Subcutaneous adipose tissue (tissue), 4 donors: ENCODE data around the gene NDUFB8. TPM values are rescaled to one million over a fixed set of nuclear protein-coding genes. Genes with fewer than 3 reads are reported as not detected.

ENCODE experiments used
- total RNA-seq, 4 donors: library from RNA; depleted of rRNA; stranded (reverse); fragments of >200 nt; gene quantifications; one replicate each; pipeline ENCODE4 v1.1.0, GENCODE V29; 2016
- TF ChIP-seq, protein P1 (sequence below): fragments of 450-650 bp; IDR thresholded peaks from one replicate; pipeline ENCODE4 v1.5.1; 2016; ENCODE audit warnings: low read depth, mild to moderate bottlenecking, control low read depth, antibody characterized with exemption, moderate library complexity

The NDUFB8 gene
- total RNA-seq, 4 donors from 2014 or later: 84.9 to 176 (median 135) TPM

DNA sequence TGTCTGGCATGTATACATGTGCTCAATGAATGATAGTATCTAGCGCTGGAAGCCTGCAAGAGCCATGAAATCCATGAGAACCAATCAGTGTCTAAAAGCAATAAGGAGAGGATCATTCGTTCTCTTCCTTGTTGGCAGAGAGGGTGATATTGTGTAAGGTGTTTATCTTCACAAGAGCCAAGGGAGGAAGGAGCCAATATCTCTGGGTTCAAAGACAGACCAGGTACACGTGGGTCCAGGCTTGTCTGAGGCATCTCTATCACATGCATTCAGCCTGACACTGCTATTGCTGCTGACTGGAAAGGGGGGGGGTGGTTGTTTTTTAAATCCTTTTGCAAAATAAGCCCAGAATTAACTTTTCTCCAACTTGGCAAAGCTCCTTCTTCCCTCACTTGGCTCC lies 14.1 kb downstream of the NDUFB8 start:
- TF ChIP-seq, protein P1, sequence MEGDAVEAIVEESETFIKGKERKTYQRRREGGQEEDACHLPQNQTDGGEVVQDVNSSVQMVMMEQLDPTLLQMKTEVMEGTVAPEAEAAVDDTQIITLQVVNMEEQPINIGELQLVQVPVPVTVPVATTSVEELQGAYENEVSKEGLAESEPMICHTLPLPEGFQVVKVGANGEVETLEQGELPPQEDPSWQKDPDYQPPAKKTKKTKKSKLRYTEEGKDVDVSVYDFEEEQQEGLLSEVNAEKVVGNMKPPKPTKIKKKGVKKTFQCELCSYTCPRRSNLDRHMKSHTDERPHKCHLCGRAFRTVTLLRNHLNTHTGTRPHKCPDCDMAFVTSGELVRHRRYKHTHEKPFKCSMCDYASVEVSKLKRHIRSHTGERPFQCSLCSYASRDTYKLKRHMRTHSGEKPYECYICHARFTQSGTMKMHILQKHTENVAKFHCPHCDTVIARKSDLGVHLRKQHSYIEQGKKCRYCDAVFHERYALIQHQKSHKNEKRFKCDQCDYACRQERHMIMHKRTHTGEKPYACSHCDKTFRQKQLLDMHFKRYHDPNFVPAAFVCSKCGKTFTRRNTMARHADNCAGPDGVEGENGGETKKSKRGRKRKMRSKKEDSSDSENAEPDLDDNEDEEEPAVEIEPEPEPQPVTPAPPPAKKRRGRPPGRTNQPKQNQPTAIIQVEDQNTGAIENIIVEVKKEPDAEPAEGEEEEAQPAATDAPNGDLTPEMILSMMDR: no peak

DNA sequence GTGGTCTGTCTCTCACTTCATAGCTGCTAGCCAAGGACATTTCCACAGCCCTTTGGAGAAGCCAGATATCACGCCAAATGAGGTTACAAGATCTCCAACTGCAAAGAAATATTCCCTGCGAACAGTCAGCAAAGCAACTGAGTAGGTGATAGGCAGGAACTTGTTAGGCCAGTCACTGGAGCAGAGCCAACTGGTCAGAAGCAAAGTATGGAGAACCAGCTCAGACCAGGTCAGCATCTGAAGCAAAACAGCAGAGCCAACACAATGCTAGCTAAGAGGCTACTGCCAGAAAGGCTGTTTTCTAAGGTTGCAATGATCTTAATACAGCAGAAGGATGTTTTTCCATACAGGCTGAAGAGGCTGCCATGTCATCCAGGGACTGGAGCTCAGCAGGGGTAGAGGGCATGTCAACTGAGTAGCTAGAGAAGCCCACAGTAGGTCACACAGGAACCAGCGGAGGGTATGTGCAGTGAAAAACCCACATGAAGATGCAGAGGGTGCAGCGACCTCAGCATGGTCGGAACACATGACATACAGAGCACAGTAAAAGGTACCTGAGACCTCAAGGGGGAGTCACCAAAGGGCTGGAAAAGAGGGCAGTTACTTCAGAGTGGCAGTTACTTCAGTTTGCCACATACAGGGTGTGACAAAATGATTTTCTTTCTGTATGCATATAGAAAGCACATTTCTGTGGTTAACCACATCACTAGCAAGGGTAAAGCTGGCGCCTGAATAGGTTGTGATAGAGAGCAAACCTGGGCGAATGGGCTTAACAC lies 18.9 kb downstream of the NDUFB8 start:
- TF ChIP-seq, protein P1: no peak

DNA sequence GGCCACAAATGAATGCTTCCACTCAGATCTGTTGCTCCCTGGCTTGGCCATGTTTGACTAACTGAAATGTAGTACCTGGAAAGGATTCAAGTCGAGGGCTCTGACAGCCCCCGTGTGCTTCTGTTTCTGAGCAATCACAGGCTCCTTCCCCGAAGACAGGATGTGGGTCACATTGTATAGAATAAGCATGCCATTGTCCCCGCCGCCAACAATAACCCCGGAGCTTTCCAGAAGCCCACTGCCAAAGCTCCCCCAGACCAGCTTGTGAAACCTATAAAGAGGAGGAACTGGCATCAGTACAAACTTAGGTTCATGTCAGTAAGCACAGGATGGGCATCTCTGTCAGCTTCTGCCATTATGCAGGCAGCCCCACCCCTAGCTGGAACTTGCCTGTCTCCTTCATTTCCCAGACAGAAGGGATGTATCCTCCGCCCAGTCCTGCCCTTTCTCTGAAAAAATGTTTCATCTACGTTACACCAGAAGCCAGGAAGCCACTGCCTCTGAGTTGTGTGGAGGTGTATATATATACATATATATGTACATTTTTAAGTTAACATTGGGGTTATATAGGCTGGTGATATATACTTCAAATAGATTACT lies 20.3 kb downstream of the NDUFB8 start:
- TF ChIP-seq, protein P1: no peak

DNA sequence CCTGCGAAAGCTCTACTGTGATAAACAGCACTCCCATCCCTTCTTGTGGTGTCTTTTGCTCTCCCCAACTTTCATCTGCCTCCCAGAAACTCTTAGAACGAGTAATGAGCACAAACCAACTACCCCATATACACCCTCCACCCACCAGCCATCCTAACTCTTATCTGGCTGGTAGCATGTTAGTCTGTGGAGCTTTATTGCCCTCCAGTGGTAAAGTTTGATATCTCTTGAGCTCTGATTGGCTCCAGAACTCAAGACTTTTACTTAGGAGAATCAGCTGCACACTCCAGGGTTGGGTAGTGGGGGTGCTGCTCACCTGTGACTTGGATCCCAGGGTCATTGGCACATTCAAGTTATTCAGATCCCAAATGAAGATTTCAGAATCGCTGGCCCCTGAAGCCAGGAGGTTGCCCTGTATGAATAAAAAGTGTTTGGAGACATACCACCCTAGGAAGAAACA lies 20.9 kb downstream of the NDUFB8 start:
- TF ChIP-seq, protein P1: no peak

DNA sequence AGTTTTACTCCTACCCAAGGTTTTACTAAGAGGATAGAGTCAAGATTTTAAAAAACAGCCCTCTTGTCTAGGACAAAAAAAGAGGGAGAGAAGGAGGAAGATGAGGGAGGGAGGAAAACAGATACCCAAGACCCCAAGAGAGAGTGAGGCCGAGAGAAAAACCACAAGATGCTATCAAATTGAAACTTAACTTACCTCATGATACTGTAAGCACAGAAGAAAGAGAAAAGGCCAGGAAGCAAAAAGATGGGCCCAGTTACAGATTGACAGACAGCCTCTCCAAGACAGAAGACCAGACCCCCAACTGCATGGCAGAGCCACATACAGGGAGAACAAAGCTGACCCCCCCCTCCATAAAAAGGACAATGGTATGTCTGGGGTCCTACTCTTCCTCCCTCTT lies 21.4 kb downstream of the NDUFB8 start:
- TF ChIP-seq, protein P1: no peak

DNA sequence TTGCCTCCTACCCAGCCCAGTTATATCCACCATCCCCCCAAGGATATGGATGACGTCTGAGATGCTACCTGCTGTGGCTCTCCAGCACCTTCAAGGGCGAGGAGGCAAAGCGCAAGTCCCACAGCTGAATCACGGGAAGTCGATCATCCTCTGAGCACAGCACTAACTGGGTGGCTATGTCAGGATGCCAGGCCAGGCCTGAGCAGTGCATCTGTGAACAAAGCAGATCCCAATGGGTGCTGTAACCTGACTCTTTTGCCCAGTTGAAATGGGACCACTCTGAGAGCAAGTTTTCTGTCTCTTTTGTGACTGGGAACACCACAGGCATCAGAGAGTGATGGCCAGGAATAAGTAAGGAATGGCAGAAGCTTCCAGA lies 22.3 kb downstream of the NDUFB8 start:
- TF ChIP-seq, protein P1: no peak

DNA sequence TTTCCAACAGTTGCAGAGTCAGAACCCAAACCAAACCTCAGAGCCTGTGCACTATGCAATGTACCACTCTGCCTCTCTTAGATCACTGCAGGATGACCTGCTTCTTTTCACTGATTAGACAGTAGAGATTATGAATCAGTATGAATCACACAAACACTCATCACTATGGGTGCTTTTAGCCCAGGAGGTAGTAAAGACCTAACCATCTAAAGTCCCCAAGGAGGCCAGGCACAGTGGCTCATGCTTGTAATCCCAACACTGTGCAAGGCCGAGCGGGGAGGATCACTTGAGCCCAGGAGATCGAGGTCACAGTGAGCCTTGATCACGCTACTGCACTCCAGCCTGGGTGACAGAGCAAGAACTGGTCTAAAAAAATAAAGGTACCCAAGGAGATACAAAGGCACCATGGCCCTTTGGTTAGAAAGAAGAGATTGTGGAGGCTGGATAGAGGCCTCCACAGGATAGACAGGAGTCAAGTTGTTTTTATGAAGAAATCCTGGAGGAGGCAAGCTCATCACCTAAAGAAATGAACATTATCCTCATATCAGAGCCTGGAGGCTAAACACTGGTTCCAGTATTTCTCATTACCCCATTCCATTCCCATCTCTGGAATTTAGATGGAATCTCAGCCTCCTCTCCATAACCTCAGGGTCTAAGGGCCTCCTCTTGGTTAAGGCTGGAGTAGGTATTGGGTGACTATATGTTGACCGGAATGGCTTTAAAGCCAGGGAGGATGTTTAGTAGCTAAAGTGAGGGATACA lies 22.9 kb downstream of the NDUFB8 start:
- TF ChIP-seq, protein P1: no peak
